ENCODE results near the gene ZNHIT6.

- TF ChIP-seq POLR2AphosphoS5 (IDR thresholded peaks at IDR 0.05; ENCODE audit: insufficient read depth, low read depth, low read length), result no peak
- TF ChIP-seq POLR2A (IDR thresholded peaks at IDR 0.05; ENCODE audit: low read depth, low read length), result no peak
- no peak for TF ChIP-seq EZH2 (IDR thresholded peaks at IDR 0.05; ENCODE audit: borderline replicate concordance, low read depth, low read length, severe bottlenecking)
- peak; percentile 36 to 41 for TF ChIP-seq CTCF (IDR thresholded peaks at IDR 0.05; ENCODE audit: extremely low read depth in 1 of 2, insufficient read depth in 1 of 2, low read depth in 1 of 2, low read length in 2 of 2)
- no peak for TF ChIP-seq GATA2 (IDR thresholded peaks at IDR 0.05; ENCODE audit: insufficient read depth, insufficient read length, low read depth, low read length)
- no peak for TF ChIP-seq MAX (IDR thresholded peaks at IDR 0.05; ENCODE audit: insufficient read depth, insufficient read length)
These were observed 95.4 kb downstream of the ZNHIT6 start for GRCh38 chr1:85612704-85613361.
